Liver (tissue), 9 donors: ENCODE measurements around the gene RAB3B. TPM values are rescaled to one million over a fixed set of nuclear protein-coding genes. Genes with fewer than 3 reads are reported as not detected.

ENCODE experiments used
- DNase-seq: peaks from one replicate; pipeline ENCODE4 v3.0.0-alpha.2; 2017; ENCODE audit warnings: low spot score
- H3K27ac ChIP-seq, 2 donors: one replicate each; pipeline ENCODE4 v1.7.0; 2013; ENCODE audit warnings: inconsistent platforms in 2 of 2, low read length in 2 of 2, control low read depth in 1 of 2, low read depth in 1 of 2, mild to moderate bottlenecking in 1 of 2
- H3K27me3 ChIP-seq, 4 donors: one replicate each; pipeline versions ENCODE4 v1.6.1 to v1.7.0; 2013; ENCODE audit warnings: low read length in 3 of 4, inconsistent platforms in 1 of 4, mild to moderate bottlenecking in 1 of 4, moderate library complexity in 1 of 4; ENCODE audit not compliant: control insufficient read depth in 4 of 4, insufficient read depth in 4 of 4
- H3K36me3 ChIP-seq, 4 donors: one replicate each; pipeline versions ENCODE4 v1.6.1 to v1.7.0; 2013; ENCODE audit warnings: low read length in 3 of 4, mild to moderate bottlenecking in 3 of 4, low read depth in 1 of 4, moderate library complexity in 1 of 4; ENCODE audit not compliant: control insufficient read depth in 4 of 4, insufficient read depth in 3 of 4
- H3K4me1 ChIP-seq, 4 donors: one replicate each; pipeline versions ENCODE4 v1.6.1 to v1.7.0; 2013; ENCODE audit warnings: low read length in 3 of 4, mild to moderate bottlenecking in 3 of 4, moderate library complexity in 1 of 4; ENCODE audit not compliant: control insufficient read depth in 4 of 4, insufficient read depth in 4 of 4
- H3K4me3 ChIP-seq, 3 donors: one replicate each; pipeline versions ENCODE4 v1.6.1 to v1.7.0; 2013; ENCODE audit warnings: low read length in 3 of 3, control low read depth in 1 of 3, low read depth in 1 of 3, mild to moderate bottlenecking in 1 of 3
- H3K9ac ChIP-seq, 2 donors: one replicate each; pipeline ENCODE4 v1.7.0; 2013; ENCODE audit warnings: low read length in 2 of 2, mild to moderate bottlenecking in 2 of 2, moderate library complexity in 2 of 2, control low read depth in 1 of 2, low read depth in 1 of 2
- H3K9me3 ChIP-seq, 4 donors: one replicate each; pipeline versions ENCODE4 v1.6.1 to v1.7.0; 2013; ENCODE audit warnings: low read length in 3 of 4; ENCODE audit not compliant: control insufficient read depth in 4 of 4
- ATF3 ChIP-seq: IDR thresholded peaks from 2 replicates; pipeline ENCODE4 v1.6.1; 2016; ENCODE audit warnings: antibody characterized with exemption
- EGR1 ChIP-seq, 2 donors: IDR thresholded peaks; 2 replicates each; pipeline ENCODE4 v1.6.1; 2016 to 2018; ENCODE audit warnings: antibody characterized with exemption in 2 of 2, low read depth in 2 of 2
- FOXA1 ChIP-seq: IDR thresholded peaks from 2 replicates; pipeline ENCODE4 v1.6.1; 2016; ENCODE audit warnings: antibody characterized with exemption
- FOXA2 ChIP-seq: IDR thresholded peaks from 2 replicates; pipeline ENCODE4 v1.6.1; 2016; ENCODE audit warnings: antibody characterized with exemption
- GABPA ChIP-seq, 2 donors: IDR thresholded peaks in 1 of 2; conservative IDR thresholded peaks in 1 of 2; 2 replicates each; pipeline ENCODE4 v1.6.1; 2016; ENCODE audit warnings: antibody characterized with exemption in 2 of 2, mild to moderate bottlenecking in 1 of 2, moderate library complexity in 1 of 2
- HNF4A ChIP-seq, 2 donors: conservative IDR thresholded peaks; 2 replicates each; pipeline ENCODE4 v1.6.1; 2016; ENCODE audit warnings: antibody characterized with exemption in 2 of 2, mild to moderate bottlenecking in 2 of 2
- HNF4G ChIP-seq: IDR thresholded peaks from 2 replicates; pipeline ENCODE4 v1.6.1; 2016; ENCODE audit warnings: antibody characterized with exemption
- JUND ChIP-seq, 2 donors: IDR thresholded peaks; 2 replicates each; pipeline ENCODE4 v1.6.1; 2016; ENCODE audit warnings: antibody characterized with exemption in 2 of 2
- MAX ChIP-seq: IDR thresholded peaks from 2 replicates; pipeline ENCODE4 v1.6.1; 2016; ENCODE audit warnings: antibody characterized with exemption
- NR2F2 ChIP-seq: IDR thresholded peaks from 2 replicates; pipeline ENCODE4 v1.6.1; 2016; ENCODE audit warnings: antibody characterized with exemption
- RAD21 ChIP-seq, 2 donors: IDR thresholded peaks; 2 replicates each; pipeline ENCODE4 v1.6.1; 2016; ENCODE audit warnings: antibody characterized with exemption in 2 of 2, mild to moderate bottlenecking in 2 of 2
- REST ChIP-seq: IDR thresholded peaks from 2 replicates; pipeline ENCODE4 v1.6.1; 2016; ENCODE audit warnings: antibody characterized with exemption, mild to moderate bottlenecking
- RXRA ChIP-seq, 2 donors: IDR thresholded peaks; 2 replicates each; pipeline ENCODE4 v1.6.1; 2017 to 2018; ENCODE audit warnings: antibody characterized with exemption in 2 of 2, mild to moderate bottlenecking in 1 of 2
- SP1 ChIP-seq: IDR thresholded peaks from 2 replicates; pipeline ENCODE4 v1.6.1; 2018; ENCODE audit warnings: antibody characterized with exemption, mild to moderate bottlenecking
- TAF1 ChIP-seq: conservative IDR thresholded peaks from 2 replicates; pipeline ENCODE4 v1.6.1; 2016; ENCODE audit warnings: antibody characterized with exemption, mild to moderate bottlenecking
- YY1 ChIP-seq: IDR thresholded peaks from 2 replicates; pipeline ENCODE4 v1.6.1; 2016; ENCODE audit warnings: antibody characterized with exemption, mild to moderate bottlenecking
- WGBS: extraction: QIAGEN DNeasy Blood & Tissue Kit; methylation state at CpG from one replicate; pipeline ENCODE4 v1.1.7; 2013; 5-methylcytosine and 5-hydroxymethylcytosine counted together
- polyA plus RNA-seq, 2 donors: library from polyadenylated mRNA; stranded (reverse) in 1 of 2; unstranded in 1 of 2; fragments of 200-250 nt in 1 of 2; fragments of >200 nt in 1 of 2; fragmentation: Nextera tagmentation in 1 of 2; extraction: Ambion mirVana in 1 of 2; gene quantifications; one replicate each; pipeline versions ENCODE4 v1.2.1 to v1.2.3, GENCODE V29; 2013 to 2015
- total RNA-seq, 2 donors: library from RNA; depleted of rRNA; stranded (reverse); fragments of >200 nt; gene quantifications; one replicate each; pipeline ENCODE4 v1.2.3, GENCODE V29; 2014
- TF ChIP-seq, protein P1 (sequence below): fragments of 150-350 bp; IDR thresholded peaks from 2 replicates; pipeline ENCODE4 v1.5.1; 2017; ENCODE audit warnings: improper control_type of control experiment, low read depth, low read length; ENCODE audit not compliant: missing input control
- TF ChIP-seq, protein P2 (sequence below): IDR thresholded peaks from 2 replicates; pipeline ENCODE4 v1.6.1; 2016; ENCODE audit warnings: antibody characterized with exemption
- donor health status: healthy.
- donor health status: healthy.
- donor health status: healthy.
- donor health status: healthy.
- donor health status: healthy.

Gene RAB3B
- total and polyA plus RNA-seq, 4 donors, result 0.17 to 5.4 (median 0.32) TPM

- H3K27ac ChIP-seq, result no peak overlapping the region
- H3K27me3 ChIP-seq, result peaks cover 0 to 2% (median 0%) of the 10 kb centered on the region in 4 donors
- H3K4me1 ChIP-seq, result no peaks in the 10 kb centered on the region
- H3K4me3 ChIP-seq, result no peak overlapping the region
- no peaks in the 10 kb centered on the region for H3K36me3 ChIP-seq
- TF ChIP-seq JUND (IDR thresholded peaks at IDR 0.05) (no peak), HNF4A (conservative IDR thresholded peaks at IDR 0.05) (no peak), TAF1 (no peak), NR2F2 (no peak), MAX (no peak), ATF3 (no peak), EGR1 (IDR thresholded peaks at IDR 0.05; ENCODE audit: low read depth in 2 of 2) (no peak), FOXA1 (no peak), REST (no peak), GABPA (IDR thresholded peaks at IDR 0.05 in 1 of 2, conservative IDR thresholded peaks at IDR 0.05 in 1 of 2) (no peak), RXRA (IDR thresholded peaks at IDR 0.05) (no peak), FOXA2 (no peak), RAD21 (IDR thresholded peaks at IDR 0.05) (no peak), HNF4G (no peak), YY1 (no peak), SP1 (no peak)
- TF ChIP-seq, protein P1, sequence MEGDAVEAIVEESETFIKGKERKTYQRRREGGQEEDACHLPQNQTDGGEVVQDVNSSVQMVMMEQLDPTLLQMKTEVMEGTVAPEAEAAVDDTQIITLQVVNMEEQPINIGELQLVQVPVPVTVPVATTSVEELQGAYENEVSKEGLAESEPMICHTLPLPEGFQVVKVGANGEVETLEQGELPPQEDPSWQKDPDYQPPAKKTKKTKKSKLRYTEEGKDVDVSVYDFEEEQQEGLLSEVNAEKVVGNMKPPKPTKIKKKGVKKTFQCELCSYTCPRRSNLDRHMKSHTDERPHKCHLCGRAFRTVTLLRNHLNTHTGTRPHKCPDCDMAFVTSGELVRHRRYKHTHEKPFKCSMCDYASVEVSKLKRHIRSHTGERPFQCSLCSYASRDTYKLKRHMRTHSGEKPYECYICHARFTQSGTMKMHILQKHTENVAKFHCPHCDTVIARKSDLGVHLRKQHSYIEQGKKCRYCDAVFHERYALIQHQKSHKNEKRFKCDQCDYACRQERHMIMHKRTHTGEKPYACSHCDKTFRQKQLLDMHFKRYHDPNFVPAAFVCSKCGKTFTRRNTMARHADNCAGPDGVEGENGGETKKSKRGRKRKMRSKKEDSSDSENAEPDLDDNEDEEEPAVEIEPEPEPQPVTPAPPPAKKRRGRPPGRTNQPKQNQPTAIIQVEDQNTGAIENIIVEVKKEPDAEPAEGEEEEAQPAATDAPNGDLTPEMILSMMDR, result no peak
- TF ChIP-seq, protein P2, sequence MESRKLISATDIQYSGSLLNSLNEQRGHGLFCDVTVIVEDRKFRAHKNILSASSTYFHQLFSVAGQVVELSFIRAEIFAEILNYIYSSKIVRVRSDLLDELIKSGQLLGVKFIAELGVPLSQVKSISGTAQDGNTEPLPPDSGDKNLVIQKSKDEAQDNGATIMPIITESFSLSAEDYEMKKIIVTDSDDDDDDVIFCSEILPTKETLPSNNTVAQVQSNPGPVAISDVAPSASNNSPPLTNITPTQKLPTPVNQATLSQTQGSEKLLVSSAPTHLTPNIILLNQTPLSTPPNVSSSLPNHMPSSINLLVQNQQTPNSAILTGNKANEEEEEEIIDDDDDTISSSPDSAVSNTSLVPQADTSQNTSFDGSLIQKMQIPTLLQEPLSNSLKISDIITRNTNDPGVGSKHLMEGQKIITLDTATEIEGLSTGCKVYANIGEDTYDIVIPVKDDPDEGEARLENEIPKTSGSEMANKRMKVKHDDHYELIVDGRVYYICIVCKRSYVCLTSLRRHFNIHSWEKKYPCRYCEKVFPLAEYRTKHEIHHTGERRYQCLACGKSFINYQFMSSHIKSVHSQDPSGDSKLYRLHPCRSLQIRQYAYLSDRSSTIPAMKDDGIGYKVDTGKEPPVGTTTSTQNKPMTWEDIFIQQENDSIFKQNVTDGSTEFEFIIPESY, result no peak
- 94% methylated on average over 1 of the region's 1 CpG for WGBS
- H3K9ac ChIP-seq, result no peak overlapping the region
- no peak for DNase-seq
- H3K9me3 ChIP-seq, result no peaks in the 10 kb centered on the region
Measured at GRCh38 chr1:51928896-51929295, 61.6 kb downstream of the RAB3B start.
